Femur (tissue), 1 donor: ENCODE measurements around the gene EPHB6.

Source experiments
- DNase-seq: peaks from one replicate; pipeline ENCODE4 v3.0.0-alpha.2; 2017

EPHB6 gene

GRCh38 chr7:142901426-142902259 lies 46.8 kb downstream of the EPHB6 start:
- DNase-seq: no peak

GRCh38 chr7:142904128-142904527 lies 49.3 kb downstream of the EPHB6 start:
- no peak for DNase-seq

- DNase-seq: no peak
These were observed 50.9 kb downstream of the EPHB6 start for GRCh38 chr7:142905759-142906158.

GRCh38 chr7:142906643-142907042 lies 51.8 kb downstream of the EPHB6 start:
- no peak for DNase-seq

GRCh38 chr7:142908290-142908689 lies 53.4 kb downstream of the EPHB6 start:
- no peak for DNase-seq

GRCh38 chr7:142908921-142909890 lies 54.3 kb downstream of the EPHB6 start:
- DNase-seq: no peak

GRCh38 chr7:142910031-142910433 lies 55.2 kb downstream of the EPHB6 start:
- no peak for DNase-seq

GRCh38 chr7:142910481-142910880 lies 55.6 kb downstream of the EPHB6 start:
- no peak for DNase-seq

- DNase-seq: no peak
These were observed 58.2 kb downstream of the EPHB6 start for GRCh38 chr7:142913051-142913450.

- no peak for DNase-seq
These were observed 58.7 kb downstream of the EPHB6 start for GRCh38 chr7:142913566-142913965.

- DNase-seq: no peak
These were observed 59.2 kb downstream of the EPHB6 start for GRCh38 chr7:142914121-142914520.

GRCh38 chr7:142915315-142915714 lies 60.4 kb downstream of the EPHB6 start:
- DNase-seq: no peak

GRCh38 chr7:142916508-142916907 lies 61.6 kb downstream of the EPHB6 start:
- DNase-seq: no peak

- DNase-seq: no peak
These were observed 62.6 kb downstream of the EPHB6 start for GRCh38 chr7:142917447-142917846.

- DNase-seq: no peak
These were observed 64.0 kb downstream of the EPHB6 start for GRCh38 chr7:142918901-142919300.

- DNase-seq: no peak
These were observed 64.8 kb downstream of the EPHB6 start for GRCh38 chr7:142919656-142920055.
